A673 (cell line): ENCODE measurements around the gene STAT5B.

Source experiments
- CTCF ChIP-seq: fragments of 300-800, 200-600 bp; sonication (generic); conservative IDR thresholded peaks from 2 replicates; pipeline ENCODE4 v1.5.1; 2017; ENCODE audit warnings: low read depth, mild to moderate bottlenecking, antibody characterized with exemption, low read length, moderate library complexity, mixed read lengths
- EZH2 ChIP-seq: fragments of 200-600 bp; sonication (generic); IDR thresholded peaks from 2 replicates; pipeline ENCODE4 v1.6.1; 2017; ENCODE audit warnings: borderline replicate concordance, low read depth, mild to moderate bottlenecking, mixed read lengths, antibody characterized with exemption, low read length; ENCODE audit not compliant: poor library complexity, severe bottlenecking

GRCh38 chr17:42181851-42182207 is 94.4 kb downstream of the STAT5B start:
- TF ChIP-seq CTCF = no peak
- no peak for TF ChIP-seq EZH2
